Activated CD4-positive, alpha-beta T cell treated with anti-CD3 and anti-CD28 coated beads, Interleukin-2, Interleukin-6, amounts not matched to agents 100 ng/mL and 50 ng/mL, durations not matched to agents 16 hours and 8 hours (primary cell): ENCODE results near the gene NFATC3.
"Not testable (repeated sequence)": the region's sequence is repeated elsewhere in the genome, so short reads cannot be mapped to it uniquely, and the experiment has no call there.

Experiments used
- DNase-seq: peaks from one replicate; pipeline ENCODE4 v3.0.0-alpha.2; 2020

The NFATC3 gene

DNA sequence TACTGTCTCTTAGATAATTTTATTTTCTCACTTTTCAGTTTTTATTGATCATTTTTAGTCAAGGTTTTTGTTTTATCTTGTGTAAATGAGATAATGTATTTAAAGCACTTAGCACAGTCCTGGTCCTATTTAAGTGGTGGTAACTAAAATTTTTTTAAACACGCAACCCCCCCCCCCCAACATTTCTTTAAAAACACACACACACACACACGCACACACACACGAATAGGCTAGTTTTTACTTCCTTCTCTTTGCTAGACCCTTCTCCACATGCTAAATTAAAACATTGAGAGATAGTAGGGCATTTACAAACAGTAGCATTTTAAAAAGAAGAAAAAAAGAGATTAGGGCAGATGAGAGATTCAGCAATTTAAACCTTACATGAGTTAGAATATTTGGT is 5.0 kb downstream of the NFATC3 start:
- no peak for DNase-seq

DNA sequence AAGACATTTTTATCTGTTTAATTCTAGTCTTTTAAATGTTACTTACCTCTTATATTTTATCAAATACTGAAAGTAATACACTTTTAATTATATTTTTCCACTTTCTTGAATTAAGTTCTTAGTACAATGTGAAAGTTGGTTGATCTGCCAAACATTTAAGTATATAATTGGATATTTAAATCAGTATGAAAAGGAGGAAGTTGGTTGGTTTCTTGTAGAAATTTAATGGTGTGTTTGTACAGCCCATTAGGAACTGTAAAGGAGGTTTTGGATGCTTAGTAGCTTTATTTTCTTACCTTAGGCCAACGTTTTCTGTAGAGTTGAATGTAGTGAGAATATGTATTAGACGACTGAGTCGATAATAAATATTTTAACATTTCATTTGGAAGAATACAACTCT is 5.4 kb downstream of the NFATC3 start:
- DNase-seq: no peak

DNA sequence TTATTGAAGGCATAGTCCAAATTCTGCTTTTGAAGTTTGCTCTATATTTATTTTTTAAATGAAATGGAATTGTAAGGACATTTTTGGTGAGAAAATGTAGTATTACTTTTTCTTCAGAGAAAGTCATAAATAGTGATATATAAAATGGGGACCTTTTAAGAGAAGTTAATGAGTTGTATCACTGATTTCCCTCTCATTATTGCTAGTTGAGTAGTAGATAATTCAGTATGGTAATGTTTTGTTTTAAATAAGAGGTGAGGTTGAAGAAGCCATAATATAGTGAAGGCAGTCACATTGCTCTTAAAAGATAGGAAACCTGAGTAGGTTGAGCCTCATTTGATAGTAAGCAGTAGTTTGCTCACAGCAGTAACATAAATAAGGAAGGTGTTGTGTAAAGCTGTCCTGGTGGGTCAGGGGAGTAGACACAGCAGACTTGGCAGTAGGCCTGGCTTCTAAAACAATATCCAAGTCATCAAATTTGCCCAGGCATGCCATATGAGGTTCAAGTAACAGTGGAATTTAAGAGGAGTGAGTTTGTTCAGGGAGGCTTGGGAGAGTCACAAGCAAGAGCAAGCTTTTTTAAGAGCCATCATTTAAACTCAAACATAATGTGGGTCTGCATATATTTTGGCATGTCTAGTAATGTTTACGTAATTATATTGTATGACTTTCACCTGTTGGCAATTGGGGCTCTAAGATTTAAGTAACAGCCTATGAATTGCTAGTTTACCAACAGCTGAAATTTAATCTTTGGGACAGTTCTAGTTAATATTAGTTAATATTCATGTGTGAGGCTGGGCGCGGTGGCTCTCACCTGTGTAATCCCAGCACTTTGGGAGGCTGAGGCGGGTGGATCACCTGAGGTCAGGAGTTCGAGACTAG is 6.5 kb downstream of the NFATC3 start:
- no peak for DNase-seq

DNA sequence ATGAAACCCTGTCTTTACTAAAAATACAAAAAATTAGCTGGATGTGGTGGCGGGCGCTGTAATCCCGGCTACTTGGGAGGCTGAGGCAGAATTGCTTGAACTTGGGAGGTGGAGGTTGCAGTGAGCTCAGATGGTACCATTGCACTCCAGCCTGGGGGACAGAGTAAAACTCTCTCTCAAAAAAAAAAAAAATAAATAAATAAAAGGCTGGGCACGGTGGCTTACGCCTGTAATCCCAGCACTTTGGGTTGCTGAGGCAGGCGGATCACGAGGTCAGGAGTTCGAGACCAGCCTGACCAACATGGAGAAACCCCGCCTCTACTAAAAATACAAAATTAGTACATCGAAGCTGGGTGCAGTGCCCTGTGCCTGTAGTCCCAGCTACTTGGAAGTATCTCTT is 7.1 kb downstream of the NFATC3 start:
- DNase-seq: not testable (repeated sequence)

DNA sequence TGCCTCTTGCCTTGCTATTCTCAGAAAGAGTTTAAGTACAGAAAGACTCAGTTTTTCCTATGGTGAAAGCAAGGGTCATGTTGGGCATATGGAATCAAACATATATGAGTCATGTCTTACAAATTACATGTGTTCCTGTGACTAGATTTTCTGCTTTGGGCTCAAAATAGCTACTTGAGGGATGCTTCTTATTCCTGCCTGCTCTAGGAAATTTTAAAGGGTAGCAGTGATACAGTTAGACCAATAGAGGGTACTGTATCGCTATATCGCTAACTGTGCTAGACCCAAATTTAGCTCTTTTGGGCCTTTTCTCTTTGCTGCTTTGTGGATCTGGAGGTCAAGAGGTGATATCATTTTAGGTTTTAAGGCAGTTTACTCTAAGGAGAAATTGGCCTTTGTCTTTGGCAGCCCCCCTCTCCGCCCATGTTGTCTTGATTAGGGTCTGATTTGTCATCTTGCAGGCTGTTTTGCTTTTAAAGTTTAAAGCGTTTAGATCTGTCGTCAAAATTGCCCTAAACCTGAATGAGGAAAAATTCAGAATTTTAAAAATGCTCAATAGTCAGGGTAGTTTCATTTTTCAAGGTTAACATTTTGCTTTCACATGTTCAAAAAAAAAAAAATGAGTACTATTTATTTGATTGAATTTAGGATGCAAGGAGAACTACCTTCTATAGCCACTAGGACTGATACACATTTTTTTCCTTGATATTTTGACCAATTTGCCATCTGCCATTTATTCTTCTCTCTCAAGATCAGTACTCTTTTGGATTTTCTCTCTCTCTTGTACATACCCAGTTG is 8.8 kb downstream of the NFATC3 start:
- DNase-seq: peak; percentile 45

DNA sequence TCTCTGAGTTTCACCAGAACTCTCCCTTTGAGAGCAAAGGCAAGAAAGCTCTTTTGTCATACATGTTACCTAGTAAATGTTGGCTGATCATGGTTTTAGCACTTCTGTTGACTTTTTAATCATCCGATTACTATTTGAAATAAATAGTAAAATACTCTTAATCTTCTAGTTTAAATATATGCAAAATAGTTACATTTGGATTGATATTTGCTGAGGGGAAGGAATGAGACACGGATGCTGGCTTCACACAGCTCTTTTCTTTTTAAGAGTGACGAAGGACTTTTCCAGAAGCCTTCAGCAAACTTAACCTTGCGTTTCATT is 9.4 kb downstream of the NFATC3 start:
- no peak for DNase-seq

DNA sequence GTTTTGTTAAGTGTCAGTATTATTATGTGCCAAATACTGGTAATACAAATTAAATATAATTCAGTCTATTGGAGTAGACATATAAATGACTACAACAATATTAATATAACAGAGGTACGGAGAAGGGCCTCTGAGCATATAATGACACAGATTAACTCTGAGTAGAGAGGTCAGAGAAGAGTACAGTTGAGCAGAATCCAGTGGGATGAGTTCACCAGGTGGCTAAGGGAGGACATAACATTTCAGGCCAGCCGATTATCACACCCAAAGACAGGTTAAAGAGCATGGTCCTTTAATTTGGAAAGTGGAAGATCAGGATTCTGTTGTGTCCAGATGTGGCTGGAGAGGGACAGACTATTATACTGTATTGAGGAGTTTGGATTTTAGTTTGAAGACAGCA is 11.3 kb downstream of the NFATC3 start:
- no peak for DNase-seq

DNA sequence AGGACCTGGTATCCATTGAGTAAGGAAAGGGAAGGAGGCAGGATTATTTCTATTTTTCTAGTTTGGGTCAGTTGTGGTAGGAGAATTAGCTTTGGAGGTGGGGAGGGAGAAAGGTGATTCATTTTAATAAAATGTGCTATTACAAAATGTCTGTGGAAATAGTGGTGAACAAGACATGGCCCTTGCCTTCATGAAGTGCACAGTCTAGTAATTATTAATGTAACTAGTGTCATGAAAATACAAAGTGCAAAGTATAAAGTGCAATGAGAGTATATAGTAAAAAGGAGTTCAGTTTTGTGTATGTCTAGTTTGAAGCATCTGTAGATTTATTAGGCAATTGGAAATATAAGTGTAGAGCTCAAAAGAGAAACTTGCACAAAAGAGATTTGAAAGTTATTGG is 11.9 kb downstream of the NFATC3 start:
- DNase-seq: no peak

DNA sequence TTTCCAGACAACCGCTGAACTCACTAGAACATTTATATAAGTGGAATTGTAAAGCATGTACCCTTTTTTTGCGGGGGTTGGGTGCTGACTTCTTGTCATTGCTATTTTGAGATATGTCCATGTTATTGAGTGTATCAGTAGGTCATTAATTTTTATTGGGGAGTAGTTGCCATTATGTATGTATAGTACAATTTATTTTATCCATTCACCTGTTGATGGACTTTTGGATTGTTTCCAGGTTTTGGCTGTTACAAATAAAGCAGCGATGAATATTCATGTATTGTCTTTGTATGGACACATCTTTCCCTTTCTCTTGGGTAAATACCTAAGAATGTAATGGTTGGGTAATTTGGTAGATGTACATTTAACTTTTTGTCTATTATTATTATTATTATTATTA is 12.7 kb downstream of the NFATC3 start:
- DNase-seq: no peak

DNA sequence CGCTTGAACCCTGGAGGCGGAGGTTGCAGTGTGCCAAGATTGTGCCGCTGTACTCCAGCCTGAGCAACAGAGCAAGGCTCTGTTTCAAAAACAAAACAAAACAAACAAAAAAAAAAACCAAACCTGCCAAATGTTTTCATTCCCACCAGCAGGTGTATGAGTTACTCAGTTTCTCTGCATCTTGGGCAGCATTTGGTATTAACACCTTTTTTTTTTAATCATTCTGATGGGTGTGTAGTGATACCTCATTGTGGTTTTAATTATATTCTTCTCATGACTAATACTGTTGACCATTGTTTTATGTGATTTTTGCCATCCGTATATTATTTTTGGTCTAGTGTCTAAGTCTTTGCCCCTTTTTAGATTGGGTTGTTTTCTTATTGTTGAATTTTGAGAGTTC is 15.3 kb downstream of the NFATC3 start:
- no peak for DNase-seq

DNA sequence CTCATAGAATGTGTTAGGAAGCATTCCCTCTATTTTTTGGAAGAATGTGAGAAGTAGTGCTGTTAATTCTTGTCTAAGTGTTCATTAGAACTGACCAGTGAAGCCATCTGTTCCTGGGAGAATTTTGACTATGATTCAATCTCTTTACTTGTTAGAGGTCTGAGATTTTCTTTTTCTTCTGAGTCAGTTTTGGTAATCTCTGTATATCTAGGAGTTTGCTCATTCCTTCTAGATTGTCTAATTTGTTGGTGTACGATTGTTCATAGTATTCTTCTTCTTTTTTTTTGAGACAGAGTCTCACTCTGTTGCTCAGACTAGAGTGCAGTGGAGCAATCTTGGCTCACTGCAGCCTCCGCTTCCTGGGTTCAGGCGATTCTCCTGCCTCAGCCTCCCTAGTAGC is 20.4 kb downstream of the NFATC3 start:
- DNase-seq: no peak

DNA sequence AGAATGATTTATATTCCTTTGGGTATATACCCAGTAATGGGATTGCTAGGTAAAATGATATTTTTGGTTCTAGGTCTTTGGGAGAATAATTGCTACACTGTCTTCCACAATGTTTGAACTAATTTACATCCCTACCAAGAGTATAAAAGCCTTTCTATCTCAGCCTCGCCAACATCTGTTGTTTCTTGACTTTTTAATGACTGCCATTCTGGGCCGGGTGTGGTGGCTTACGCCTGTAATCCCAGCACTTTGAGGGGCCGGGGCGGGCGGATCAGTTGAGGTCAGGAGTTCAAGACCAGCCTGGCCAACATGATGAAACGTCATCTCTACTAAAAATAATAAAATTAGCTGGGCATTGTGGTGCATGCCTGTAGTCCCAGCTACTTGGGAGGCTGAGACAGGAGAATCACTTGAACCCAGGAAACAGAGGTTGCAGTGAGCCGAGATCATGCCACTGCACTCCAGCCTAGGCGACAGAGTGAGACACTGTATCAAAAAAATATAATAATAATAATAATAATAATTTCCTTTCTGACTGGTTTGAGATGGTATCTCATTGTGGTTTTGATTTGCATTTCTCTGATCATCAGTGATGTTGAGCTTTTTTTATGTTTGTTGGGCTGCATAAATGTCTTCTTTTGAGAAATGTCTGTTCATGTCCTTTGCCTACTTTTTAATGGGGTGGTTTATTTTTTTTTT is 22.2 kb downstream of the NFATC3 start:
- not testable (repeated sequence) for DNase-seq

DNA sequence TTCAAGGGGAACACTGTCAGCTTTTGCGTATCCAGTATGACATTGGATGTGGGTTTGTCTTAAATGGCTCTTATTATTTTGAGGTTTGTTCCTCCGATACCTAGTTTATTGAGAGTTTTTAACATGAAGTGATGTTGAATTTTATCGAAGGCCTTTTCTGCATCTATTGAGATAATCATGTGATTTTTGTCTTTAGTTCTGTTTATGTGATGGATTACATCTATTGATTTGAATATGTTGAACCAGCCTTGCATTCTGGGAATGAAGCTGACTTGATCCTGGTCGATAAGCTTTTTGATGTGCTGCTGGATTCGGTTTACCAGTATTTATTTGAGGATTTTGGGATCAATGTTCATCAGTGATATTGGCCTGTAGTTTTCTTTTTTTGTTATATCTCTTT is 24.0 kb downstream of the NFATC3 start:
- DNase-seq: not testable (repeated sequence)

DNA sequence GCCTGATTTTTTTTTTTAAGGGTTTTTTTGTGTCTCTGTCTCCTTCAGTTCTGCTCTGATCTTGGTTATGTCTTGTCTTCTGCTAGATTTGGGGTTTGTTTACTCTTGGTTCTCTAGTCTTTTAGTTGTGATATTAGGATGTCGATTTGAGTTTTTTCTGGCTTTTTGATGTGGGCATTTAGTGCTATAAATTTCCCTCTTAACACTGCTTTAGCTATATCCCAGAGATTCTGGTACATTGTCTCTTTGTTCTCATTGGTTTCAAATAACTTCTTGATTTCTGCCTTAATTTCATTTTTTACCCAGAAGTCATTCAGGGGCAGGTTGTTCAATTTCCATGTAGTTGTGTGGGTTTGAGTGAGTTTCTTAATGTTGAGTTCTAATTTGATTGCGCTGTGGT is 25.4 kb downstream of the NFATC3 start:
- not testable (repeated sequence) for DNase-seq

DNA sequence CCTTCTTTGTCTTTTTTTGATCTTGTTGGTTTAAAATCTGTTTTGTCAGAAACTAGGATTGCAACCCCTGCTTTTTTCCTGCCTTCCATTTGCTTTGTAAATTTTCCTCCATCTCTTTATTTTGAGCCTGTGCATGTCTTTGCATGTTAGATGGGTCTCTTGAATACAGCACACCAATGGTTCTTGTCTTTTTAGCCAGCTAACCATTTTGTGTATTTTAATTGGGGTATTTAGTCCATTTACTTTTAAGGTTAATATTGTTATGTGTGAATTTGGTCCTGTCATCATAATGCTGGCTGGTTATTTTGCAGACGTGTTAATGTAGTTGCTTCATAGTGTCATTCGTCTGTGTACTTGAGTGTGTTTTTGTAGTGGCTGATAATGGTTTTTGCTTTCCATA is 26.2 kb downstream of the NFATC3 start:
- DNase-seq: no peak

DNA sequence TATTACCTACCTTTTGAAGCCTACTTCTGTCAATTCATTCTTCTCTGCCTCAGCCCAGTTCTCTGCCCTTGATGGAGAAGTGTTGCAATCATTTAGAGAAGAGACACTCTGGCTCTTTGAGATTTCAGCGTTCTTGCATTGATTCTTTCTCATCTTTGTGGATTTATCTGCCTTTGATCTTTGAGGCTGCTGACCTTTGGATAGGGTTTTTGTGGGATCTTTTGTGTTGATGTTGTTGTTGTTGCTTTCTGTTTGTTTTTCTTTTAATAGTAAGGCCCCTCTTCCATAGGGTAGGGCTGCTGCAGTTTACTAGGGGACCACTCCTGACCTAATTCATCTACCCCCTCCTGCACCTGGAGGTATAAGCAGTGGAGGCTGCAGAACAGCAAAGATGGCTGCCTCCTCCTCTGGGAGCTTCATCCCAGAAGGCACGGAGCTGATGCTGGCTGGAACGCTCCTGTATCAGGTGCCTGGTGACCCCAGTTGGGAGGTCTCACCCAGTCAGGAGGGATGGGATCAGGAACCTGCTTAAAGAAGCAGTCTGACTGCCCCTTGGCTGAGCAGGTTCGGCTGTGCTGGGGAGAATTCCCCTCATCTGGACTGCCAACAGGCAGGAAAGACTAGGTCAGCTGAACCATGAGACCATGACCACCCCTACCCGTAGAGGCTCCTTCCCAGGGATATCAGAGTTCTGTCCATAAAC is 28.0 kb downstream of the NFATC3 start:
- no peak for DNase-seq

DNA sequence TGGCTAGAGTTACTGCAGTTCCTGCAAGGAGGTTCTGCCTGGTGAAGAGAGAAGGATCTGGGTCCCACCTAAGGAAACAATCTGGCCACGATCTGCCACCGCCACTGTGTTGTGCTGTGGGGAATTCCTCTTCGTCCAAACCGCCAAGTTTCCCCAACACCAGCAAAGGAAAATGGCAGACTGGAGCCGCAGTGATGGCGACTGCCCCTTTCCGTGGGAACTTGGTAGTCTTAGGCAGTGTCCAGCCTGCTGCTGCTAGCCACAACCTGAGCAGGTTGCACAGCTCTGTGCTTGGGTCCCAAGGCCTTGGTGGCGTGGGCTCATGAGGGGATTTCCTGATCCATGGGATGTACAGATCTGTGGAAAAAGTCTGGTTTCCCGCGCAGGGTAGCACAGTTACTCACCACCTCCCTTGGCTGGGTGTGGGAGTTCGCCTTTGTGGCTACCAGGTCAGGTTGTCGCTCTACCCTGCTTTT is 28.6 kb downstream of the NFATC3 start:
- no peak for DNase-seq

DNA sequence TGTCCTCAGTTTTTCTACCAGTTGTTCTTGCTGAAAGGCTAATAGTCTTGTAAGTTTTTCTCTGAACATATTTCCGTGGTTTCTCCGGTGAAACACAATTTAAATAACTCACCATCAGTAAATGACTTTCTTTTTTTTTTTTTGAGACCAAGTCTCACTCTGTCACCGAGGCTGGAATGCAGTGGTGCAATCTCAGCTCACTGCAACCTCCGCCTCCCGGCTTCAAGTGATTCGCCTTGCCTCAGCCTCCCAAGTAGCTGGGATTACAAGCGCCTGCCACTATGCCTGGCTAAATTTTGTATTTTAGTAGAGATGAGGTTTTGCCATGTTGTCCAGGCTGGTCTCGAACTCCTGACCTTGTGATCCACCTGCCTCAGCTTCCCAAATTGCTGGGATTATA is 29.8 kb downstream of the NFATC3 start:
- DNase-seq: not testable (repeated sequence)

DNA sequence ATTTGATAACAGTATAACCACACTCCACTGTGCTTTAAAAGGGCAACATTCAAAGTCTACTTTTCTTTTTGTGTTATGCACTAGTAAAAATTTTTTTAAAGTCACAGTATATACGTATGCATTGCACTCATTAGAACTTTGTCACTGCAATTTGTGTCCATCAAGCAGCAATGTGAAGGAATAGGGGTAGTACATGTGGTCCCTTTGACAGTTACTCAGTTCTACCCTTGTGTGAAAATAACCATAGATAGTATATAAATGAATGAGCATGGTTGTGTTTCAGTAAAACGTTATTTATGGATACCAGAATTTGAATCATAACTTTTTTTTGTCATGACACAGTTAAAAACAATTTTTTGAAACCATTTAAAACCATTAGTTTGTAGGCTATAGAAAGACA is 30.7 kb downstream of the NFATC3 start:
- no peak for DNase-seq

DNA sequence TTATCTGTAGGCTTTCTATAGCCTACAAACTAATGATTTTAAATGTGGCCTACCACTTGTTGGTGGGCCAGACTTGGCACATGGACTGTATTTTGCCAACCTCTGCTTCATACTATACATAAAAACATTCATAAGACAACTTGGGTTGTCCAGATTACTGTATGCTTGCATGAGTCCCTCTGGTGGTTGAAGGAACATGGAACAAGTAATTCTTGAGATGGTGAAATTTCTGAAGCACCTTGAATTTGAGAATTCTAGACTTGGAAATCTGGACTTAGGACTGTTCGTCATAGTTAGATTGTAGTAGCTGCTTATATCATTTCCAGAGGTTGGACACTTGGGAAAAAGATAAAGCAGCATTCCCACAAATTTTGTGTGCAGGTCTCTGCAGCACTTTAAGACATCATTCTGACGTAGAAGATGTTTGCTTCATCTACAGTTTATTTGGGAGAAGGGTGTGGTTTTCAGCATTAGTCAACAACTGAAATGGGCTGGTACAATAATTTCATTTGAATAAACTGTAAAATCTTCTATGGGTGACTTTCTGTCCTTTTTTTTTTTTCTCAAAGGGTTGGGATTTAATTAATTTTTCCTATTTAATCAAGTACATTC is 31.2 kb downstream of the NFATC3 start:
- peak; percentile 27 for DNase-seq

DNA sequence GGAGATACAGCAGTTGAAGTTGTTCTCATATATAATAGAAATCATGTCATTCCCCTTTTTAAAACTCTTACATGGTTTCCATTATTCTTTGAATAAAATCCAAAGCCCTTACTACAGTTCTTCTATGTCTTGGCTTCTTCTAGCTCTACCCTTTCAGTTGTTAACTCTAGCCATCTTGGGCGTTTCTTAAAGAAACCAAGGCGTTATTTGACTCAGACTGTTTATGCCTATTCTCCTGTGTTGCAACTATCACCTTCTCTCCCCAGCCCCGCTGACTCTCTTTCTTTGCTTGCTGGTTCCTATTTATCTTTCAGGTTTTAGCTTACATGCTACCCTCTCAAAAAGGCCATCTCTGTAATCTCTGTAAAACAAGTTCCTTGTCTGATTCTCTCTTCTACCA is 32.7 kb downstream of the NFATC3 start:
- peak; percentile 37 for DNase-seq

DNA sequence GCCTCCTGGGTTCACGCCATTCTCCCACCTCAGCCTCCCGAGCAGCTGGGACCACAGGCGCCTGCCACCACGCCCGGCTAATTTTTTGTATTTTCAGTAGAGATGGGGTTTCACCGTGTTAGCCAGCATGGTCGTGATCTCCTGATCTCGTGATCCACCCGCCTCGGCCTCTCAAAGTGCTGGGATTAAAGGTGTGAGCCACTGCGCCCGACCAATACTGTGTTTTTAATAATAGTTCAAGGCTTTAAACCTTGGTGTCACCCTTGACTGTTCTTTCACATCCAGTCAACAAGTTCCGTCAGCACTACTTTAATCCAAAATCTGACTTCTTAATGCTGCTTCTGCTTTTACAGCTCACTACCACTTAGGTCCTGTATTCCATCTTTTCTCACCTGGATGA is 33.8 kb downstream of the NFATC3 start:
- not testable (repeated sequence) for DNase-seq

DNA sequence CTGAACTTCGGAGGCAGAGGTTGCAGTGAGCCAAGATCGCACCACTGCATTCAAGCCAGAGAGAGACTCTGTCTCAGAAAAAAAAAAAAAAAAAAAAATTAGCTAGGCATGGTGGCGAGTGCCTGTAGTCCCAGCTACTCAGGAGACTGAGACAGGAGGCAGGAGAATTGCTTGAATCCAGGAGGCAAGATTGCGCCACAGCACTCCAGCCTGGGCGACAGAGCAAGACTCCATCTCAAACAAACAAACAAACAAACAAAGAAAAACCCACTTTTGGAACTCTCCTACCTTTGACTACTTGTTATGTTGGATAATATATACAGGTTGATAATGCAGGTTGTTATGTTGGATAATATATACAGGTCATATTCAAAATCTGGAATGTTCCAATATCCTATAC is 35.3 kb downstream of the NFATC3 start:
- DNase-seq: not testable (repeated sequence)
